NB4 (cell line): ENCODE measurements around the gene AANAT.

Source experiments
- CTCF ChIP-seq: IDR thresholded peaks from one replicate; pipeline ENCODE4 v1.5.1; 2012; ENCODE audit warnings: low read depth, low read length
- MAX ChIP-seq: IDR thresholded peaks from 2 replicates; pipeline ENCODE4 v1.6.1; 2011; ENCODE audit warnings: low read depth, low read length
- POLR2A ChIP-seq: IDR thresholded peaks from 2 replicates; pipeline ENCODE4 v1.6.1; 2011; ENCODE audit warnings: mild to moderate bottlenecking; ENCODE audit not compliant: insufficient read length; ENCODE audit errors: extremely low read depth

- TF ChIP-seq CTCF (no peak), POLR2A (no peak), MAX (no peak)
Measured at GRCh38 chr17:76493505-76494167, 26.2 kb downstream of the AANAT start.
